ENCODE measurements around the gene NFATC2IP. TPM values are rescaled to one million over a fixed set of nuclear protein-coding genes. Genes with fewer than 3 reads are reported as not detected.
A peak's percentile ranks its signal among the peaks of the same experiment; 100 is the strongest.

Gene NFATC2IP
- 22.2 and 23.7 TPM in 2 replicates for total RNA-seq (2014; rRNA removed; shearing (Covaris generic))

- peak; percentile 100 for DNase-seq (ENCODE audit: low read depth)
Observed at GRCh38 chr16:28950648-28951409, at the start of gene NFATC2IP. Gene NFATC2IP, plus strand, starts transcription at chr16:28950937. Its CDS starts 75 bp downstream, at chr16:28951012.

GRCh38 chr16:28901862-28902261 lies 48.9 kb upstream of the NFATC2IP start:
- DNase-seq (ENCODE audit: low read depth) = no peak

GRCh38 chr16:28902909-28903308 lies 47.8 kb upstream of the NFATC2IP start:
- DNase-seq (ENCODE audit: low read depth) = no peak

GRCh38 chr16:28903344-28904042 lies 47.2 kb upstream of the NFATC2IP start:
- no peak for DNase-seq (ENCODE audit: low read depth)

- no peak for DNase-seq (ENCODE audit: low read depth)
Observed at GRCh38 chr16:28904363-28904762, 46.4 kb upstream of the NFATC2IP start.

- DNase-seq (ENCODE audit: low read depth) = no peak
Observed at GRCh38 chr16:28904828-28905227, 45.9 kb upstream of the NFATC2IP start.

- no peak for DNase-seq (ENCODE audit: low read depth)
Observed at GRCh38 chr16:28905229-28905754, 45.4 kb upstream of the NFATC2IP start.

- DNase-seq (ENCODE audit: low read depth) = no peak
Observed at GRCh38 chr16:28905800-28906372, 44.9 kb upstream of the NFATC2IP start.

GRCh38 chr16:28910086-28911031 lies 40.4 kb upstream of the NFATC2IP start:
- peak; percentile 74 for DNase-seq (ENCODE audit: low read depth)

- no peak for DNase-seq (ENCODE audit: low read depth)
Observed at GRCh38 chr16:28912558-28912957, 38.2 kb upstream of the NFATC2IP start.

GRCh38 chr16:28913946-28914724 lies 36.6 kb upstream of the NFATC2IP start:
- no peak for DNase-seq (ENCODE audit: low read depth)

- peak; percentile 86 for DNase-seq (ENCODE audit: low read depth)
Observed at GRCh38 chr16:28915181-28915580, 35.6 kb upstream of the NFATC2IP start.

- DNase-seq (ENCODE audit: low read depth) = no peak
Observed at GRCh38 chr16:28917095-28917494, 33.6 kb upstream of the NFATC2IP start.

- no peak for DNase-seq (ENCODE audit: low read depth)
Observed at GRCh38 chr16:28918698-28919097, 32.0 kb upstream of the NFATC2IP start.

- DNase-seq (ENCODE audit: low read depth) = no peak
Observed at GRCh38 chr16:28923231-28923587, 27.5 kb upstream of the NFATC2IP start.

- no peak for DNase-seq (ENCODE audit: low read depth)
Observed at GRCh38 chr16:28923652-28924398, 26.9 kb upstream of the NFATC2IP start.

- DNase-seq (ENCODE audit: low read depth) = no peak
Observed at GRCh38 chr16:28924399-28924761, 26.4 kb upstream of the NFATC2IP start.

GRCh38 chr16:28924762-28925385 lies 25.9 kb upstream of the NFATC2IP start, which contains the start of gene RABEP2:
Gene RABEP2, minus strand, starts transcription at chr16:28925238. Its CDS starts 75 bp downstream, at chr16:28925163.
- peak; percentile 85 for DNase-seq (ENCODE audit: low read depth)
